ENCODE measurements around the gene POU6F2.

The POU6F2 gene

DNA sequence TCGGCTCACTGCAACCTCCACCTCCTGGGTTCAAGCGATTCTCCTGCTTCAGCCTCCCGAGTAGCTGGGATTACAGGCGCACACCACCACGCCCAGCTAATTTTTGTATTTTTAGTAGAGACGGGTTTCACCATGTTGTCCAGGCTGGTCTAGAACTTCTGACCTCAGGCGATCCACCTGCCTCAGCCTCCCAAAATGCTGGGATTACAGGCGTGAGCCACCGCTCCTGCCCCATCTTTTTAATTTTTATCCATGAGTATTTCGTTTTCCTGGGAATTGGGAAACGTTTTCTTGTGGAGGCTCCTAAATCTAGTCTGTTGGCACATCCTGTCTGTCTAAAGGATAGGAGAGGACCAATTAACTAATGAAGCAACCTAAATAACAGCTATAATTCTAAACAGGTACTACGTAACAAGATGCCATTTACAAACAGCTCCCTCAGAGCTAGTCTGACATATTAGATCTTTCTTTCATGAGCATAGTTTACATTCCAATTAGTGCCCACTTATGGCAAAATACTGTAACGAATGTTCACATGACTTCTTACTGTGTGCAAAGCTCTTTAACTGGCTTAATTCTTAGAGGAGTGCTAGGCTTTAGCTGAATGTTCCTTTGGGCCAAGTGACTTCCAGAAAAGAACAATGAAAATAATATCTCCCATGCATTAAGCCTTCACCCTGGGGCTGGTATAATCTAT is 437.5 kb downstream of the POU6F2 start:
- DNase-seq, result no peak

- no peak for DNase-seq
Measured at GRCh38 chr7:39416866-39417265, 439.2 kb downstream of the POU6F2 start.

- no peak for DNase-seq
Measured at GRCh38 chr7:39417642-39418041, 439.9 kb downstream of the POU6F2 start.

DNA sequence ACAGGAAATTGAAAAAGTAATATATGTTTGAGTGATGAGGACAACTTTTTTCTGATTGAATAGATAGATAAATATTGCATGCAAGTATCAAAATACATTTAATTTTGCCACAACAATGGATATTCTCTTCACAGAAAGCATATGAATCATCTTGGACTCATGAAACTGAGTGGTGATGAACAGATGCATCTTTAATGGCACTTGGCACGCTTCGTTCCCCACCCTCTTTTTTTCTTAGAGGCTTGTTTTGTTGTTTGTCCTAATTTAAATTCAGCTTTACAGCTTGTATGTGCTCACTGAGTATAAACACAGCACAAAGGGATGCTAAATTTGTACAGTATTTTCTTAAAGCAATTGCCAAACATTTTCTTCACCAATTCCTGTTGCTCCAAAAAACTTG is 443.5 kb downstream of the POU6F2 start:
- no peak for DNase-seq

- no peak for DNase-seq
Measured at GRCh38 chr7:39421661-39422060, 444.0 kb downstream of the POU6F2 start.

DNA sequence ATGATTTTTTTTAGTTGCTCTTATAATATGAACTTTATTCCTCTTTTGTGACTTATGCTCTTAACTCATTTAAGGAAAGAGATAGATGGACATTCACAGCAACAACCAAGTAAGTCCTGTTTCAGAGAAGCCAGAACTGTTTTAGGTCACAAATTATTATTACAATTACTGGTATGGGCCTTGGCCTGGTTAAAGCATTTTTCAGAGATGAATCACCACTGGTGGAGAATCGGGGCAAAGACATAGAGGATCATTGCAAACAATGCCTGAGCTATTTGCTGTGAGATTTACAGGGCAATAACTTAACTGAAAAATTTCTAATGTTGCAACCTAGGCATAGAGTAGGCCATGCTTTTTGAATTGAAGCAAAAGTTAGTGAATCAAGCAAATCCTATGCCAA is 450.5 kb downstream of the POU6F2 start:
- no peak for DNase-seq

GRCh38 chr7:39429421-39429820 is 451.7 kb downstream of the POU6F2 start:
- no peak for DNase-seq

GRCh38 chr7:39430441-39430840 is 452.7 kb downstream of the POU6F2 start:
- no peak for DNase-seq

DNA sequence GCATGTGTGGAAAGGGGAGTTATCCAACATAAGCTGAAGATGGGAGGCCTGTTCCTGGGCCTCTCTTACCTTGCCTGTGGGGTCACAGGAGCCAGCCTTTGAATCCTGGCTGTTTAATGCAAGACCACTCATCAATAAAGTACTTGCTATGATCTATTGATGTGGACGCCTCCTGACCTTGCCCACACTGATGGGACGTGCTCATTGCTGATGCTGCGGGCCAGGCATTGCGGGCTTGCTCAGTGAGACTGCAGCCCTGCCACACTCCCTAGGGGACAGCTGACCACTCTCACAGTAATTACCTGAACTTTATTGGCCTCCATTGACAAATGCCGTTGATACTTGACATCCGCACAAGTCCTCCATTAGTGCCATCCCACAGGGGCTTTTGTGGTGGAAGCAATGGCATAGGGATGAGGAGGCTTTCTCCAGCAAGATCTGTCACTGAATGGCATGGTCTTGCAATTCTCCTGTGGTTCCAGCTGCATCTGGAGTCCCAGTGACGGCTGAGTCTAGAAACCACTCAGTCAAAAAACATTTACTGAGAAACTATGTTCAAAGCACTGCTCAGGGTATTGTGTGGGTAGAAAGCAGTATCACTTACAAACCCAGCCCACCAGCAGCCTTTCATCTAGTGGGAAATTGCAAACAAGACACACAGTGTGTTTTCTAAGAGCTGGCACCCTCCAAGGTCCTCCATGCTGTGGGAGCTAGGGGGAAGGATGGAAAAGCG is 453.4 kb downstream of the POU6F2 start:
- no peak for DNase-seq

- DNase-seq, result no peak
Measured at GRCh38 chr7:39432368-39432767, 454.7 kb downstream of the POU6F2 start.

DNA sequence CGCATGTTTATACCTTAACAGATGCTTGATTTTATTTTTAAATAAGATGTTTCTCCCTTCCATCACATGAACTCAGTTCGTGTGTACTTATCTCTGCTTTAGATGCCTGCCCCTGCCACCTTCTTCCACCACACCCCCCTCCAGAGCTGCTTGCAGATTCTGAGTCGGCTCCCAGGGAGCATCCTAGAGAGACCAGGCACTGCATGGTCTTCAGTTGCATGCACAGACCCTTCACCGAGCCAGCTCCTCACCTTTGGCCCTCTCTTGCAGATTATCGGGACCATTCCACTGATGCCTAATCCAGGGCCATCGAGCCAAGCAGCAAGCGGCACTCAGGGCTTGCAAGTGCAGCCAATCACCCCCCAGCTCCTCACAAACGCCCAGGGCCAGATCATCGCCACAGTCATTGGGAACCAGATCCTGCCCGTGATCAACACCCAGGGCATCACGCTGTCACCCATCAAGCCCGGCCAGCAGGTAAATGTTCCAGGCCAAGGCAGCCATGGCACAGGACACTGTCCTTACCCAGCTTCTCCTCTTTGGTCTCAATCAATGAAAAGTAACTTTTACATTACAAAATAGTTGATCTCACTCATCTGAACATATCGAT is 455.2 kb downstream of the POU6F2 start:
- no peak for DNase-seq

GRCh38 chr7:39433550-39433949 is 455.8 kb downstream of the POU6F2 start:
- no peak for DNase-seq

GRCh38 chr7:39434012-39434411 is 456.3 kb downstream of the POU6F2 start:
- DNase-seq, result no peak

- no peak for DNase-seq
Measured at GRCh38 chr7:39446546-39446945, 468.8 kb downstream of the POU6F2 start.

- DNase-seq, result no peak
Measured at GRCh38 chr7:39451901-39452300, 474.2 kb downstream of the POU6F2 start.

- DNase-seq, result peak; percentile 68
Measured at GRCh38 chr7:39453743-39454355, 476.1 kb downstream of the POU6F2 start.

- DNase-seq, result no peak
Measured at GRCh38 chr7:39458061-39458745, 480.5 kb downstream of the POU6F2 start.

- DNase-seq, result no peak
Measured at GRCh38 chr7:39459636-39460035, 481.9 kb downstream of the POU6F2 start.

DNA sequence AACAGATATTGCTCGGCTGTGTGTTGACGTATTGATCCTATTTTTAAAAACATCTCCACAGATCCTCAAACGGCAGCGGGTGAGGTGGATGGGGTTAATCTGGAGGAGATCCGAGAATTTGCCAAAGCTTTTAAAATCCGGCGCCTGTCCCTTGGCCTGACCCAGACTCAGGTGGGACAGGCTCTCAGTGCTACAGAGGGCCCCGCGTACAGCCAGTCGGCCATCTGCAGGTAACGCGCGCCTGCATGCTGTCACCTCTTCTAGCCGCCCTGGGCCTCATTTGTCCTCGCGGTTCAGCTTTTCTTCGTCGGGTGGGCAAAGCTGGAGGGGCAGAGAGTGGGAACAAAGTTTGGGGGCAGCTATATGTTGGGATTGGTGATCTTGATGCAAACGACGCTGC is 482.8 kb downstream of the POU6F2 start:
- DNase-seq, result no peak

DNA sequence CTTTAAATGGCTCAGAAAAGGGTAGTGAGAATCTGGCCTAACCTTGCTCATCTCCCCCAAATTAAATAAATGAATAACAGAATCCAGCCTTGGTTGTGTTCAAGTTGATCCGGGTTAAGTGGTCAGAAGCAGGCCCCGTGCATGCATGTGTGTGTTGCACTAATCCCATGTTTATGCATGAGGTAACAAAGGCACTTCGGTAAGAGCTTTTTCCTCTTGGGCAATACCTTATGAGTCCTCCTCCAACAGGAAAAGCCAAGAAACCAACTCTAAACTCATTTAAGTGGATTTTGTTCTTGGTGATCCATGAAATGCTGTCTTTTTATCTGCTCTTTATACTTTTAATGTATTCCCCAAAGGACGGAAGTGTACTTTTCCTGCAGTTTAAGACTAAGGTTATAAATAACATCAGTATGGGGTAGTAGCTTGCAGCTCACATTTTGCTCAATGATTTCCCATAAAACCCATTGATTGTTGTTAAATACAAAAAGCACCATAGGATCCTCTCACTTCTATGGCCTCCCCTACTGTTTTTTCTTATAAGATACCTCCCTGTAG is 483.6 kb downstream of the POU6F2 start:
- DNase-seq, result no peak

DNA sequence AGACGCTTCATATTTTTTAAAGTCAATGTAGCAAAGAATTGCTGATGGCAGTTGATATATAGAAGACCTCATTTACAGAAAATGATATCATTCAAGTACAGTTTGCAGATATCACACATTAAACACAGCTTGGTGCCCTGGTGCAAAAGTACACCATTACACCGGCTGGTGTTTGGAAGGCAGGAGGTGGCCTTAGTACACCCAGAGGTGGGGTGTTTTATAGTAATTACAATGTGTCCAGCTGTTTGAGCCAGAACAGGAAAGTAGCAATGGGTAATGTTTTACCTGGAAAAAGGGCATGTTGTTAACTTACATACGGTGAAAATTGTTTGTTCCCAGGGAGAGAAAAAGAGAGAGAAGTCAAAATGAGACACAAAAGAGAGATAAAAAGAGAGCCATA is 485.5 kb downstream of the POU6F2 start:
- no peak for DNase-seq

GRCh38 chr7:39464350-39465054 is 486.8 kb downstream of the POU6F2 start:
- no peak for DNase-seq
